Skeletal muscle cell (primary cell): ENCODE results near the gene SIRPD.

Source experiments
- DNase-seq: peaks from one replicate; pipeline ENCODE4 v3.0.0-alpha.2; 2010; ENCODE audit warnings: low read depth
- H3K4me3 ChIP-seq: 2 replicates; pipeline ENCODE4 v1.5.1; 2011; ENCODE audit warnings: low read depth, mild to moderate bottlenecking, control low read depth, low read length, moderate library complexity

SIRPD gene

DNA sequence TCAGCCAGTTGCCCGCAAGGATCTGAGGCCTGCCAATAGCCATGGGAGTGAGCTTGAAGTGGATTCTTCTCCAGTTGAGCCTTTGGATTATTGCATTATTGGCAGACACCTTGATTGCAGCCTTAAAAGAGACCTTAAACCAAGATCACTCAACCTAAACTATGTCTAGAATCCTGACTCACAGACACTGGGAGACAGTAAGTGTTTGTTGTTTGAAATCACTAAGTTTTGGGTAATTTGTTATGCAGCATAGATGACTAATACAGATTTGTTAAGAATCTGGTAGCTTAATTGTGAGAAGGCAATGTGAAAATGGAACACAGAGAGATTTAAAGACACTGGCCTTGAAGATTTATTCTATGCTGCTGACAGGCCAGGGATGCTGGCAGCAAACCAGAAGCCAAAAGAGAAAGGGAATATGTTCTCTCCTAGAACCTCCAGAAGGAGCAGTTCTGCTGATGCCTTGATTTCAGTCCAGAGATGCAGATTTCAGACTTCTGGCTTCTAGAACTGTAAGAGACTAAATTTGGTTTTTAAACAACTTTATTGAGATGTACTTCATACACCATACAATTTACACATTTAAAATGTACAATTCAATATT is 17.6 kb downstream of the SIRPD start:
- H3K4me3 ChIP-seq, result no peak overlapping the region
- DNase-seq, result no peak

DNA sequence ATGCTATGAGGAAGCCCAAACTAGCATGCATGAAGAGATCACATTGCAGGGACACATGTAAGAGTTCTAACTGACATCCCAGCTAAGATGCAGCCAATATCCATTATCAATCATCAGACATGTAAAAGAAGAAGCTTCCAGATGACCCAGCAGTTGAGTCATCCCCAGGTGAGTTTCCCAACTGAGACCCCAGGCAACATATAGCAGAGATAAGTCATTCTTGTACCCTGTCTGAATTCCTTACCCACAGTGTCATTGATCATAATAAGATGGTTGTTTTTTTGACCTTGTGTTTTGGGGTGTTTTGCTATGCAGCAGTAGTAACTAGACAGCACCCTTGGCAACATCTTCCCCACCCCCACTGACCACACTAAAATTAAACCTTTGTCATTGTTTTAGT is 18.9 kb downstream of the SIRPD start:
- DNase-seq, result no peak
- H3K4me3 ChIP-seq, result no peak overlapping the region

- H3K4me3 ChIP-seq, result no peak overlapping the region
- DNase-seq, result no peak
Measured at GRCh38 chr20:1537731-1538058, 19.8 kb downstream of the SIRPD start.

- DNase-seq, result no peak
Measured at GRCh38 chr20:1536893-1537730, 20.4 kb downstream of the SIRPD start.

GRCh38 chr20:1535420-1536175 is 21.9 kb downstream of the SIRPD start:
- no peak for DNase-seq
- no peak overlapping the region for H3K4me3 ChIP-seq

More at GRCh38 chr20:1536893-1537730, 20.4 kb downstream of the SIRPD start:
- no peak overlapping the region for H3K4me3 ChIP-seq

- DNase-seq, result no peak
- H3K4me3 ChIP-seq, result no peak overlapping the region
Measured at GRCh38 chr20:1534526-1534925, 23.0 kb downstream of the SIRPD start.

DNA sequence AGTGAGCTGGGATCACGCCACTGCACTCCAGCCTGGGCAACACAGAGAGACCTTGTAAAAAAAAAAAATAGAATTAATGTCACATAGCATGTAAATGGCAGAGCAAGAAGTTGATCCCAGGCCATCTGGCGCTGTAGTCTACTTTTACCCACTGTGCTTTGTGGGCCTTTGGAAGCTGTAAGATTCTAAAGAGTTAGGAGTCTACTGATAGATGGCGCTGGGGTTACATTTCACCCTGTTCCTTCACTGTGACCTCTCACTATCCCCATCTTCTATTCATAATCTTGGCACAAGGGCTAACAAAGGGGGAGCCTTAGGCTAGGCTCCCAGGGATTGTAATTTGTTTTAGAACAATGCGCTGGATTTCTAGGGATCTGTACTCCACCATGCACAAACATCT is 24.4 kb downstream of the SIRPD start:
- no peak for DNase-seq
- no peak overlapping the region for H3K4me3 ChIP-seq

GRCh38 chr20:1528811-1529210 is 28.7 kb downstream of the SIRPD start:
- DNase-seq, result no peak
- H3K4me3 ChIP-seq, result no peak overlapping the region

- no peak for DNase-seq
- H3K4me3 ChIP-seq, result no peak overlapping the region
Measured at GRCh38 chr20:1527923-1528322, 29.6 kb downstream of the SIRPD start.

DNA sequence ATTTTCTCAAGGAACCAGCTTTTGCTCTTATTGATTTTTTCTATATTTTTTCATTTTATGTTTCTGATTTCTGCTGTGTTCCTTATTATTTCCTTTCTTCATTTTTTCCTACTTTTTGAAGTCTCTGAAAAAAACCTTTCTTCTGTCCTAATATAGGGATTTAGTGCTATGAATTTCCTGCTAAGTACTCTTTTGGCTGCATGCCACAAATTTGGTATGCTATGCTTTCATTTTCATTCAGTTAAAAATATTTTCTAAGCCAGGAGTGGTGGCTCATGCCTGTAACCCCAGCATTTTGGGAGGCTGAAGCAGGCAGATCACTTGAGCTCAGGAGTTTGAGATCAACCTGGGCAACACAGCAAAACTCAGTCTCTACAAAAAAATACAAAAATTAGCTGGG is 30.6 kb downstream of the SIRPD start:
- H3K4me3 ChIP-seq, result no peak overlapping the region
- no peak for DNase-seq

- DNase-seq, result no peak
- H3K4me3 ChIP-seq, result no peak overlapping the region
Measured at GRCh38 chr20:1526310-1526709, 31.2 kb downstream of the SIRPD start.

DNA sequence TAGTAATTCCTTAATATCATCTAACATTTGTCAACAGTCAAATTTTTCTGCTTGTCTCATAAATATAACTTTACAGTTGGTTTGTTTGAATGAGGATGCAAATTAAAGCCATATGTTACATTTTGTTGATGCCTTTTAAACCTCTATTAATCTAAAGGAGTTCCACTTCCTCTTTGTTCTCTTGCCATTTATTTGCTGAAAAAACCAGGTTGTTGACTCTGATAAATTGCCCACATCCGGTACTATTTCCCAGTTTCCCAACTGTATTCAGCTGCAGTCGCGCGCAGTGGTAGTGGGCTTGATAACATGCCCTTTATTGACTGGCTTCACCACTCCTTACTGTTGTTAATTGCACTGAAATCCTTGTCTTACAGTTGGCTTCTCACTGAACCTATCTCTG is 33.5 kb downstream of the SIRPD start:
- H3K4me3 ChIP-seq, result no peak overlapping the region
- no peak for DNase-seq

GRCh38 chr20:1517010-1517409 is 40.5 kb downstream of the SIRPD start:
- no peak overlapping the region for H3K4me3 ChIP-seq
- DNase-seq, result no peak

DNA sequence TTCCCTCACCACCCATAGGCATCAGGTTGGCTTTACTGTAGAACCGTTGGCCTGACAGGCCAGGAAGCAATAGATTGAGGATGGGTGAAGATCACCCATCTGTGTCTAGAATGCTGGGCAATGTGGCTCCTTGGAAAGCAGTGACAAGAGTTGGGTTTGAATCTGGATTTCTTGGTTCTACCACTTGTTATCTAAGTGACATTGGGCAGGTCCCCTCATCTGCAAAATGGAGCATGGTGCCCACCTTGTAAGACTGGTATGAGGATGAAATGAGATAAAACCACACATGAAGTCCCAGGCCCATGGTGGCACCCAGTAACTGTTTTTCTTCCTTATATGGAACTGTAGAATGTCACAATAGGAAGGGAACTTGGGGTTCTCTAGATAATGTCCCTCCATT is 43.7 kb downstream of the SIRPD start:
- H3K4me3 ChIP-seq, result no peak overlapping the region
- no peak for DNase-seq

DNA sequence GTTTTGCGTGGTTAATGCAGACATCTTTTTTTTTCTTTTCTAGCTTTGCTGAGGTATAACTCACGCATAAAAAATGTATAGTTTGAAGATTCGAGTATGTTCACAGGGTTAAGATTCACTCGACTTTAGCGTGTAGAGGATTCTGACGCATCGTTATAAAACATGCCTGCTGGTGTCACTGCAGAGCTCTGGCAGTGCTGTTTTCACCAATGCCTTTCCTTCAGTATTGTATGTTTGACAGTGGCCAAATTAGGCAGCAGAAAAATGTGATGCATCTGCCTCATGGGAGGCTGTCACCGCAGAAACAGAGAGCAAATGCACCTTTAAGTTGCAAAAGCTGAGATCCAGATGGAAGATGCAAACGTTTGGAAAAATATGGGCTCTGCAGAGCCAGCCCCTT is 48.3 kb downstream of the SIRPD start:
- DNase-seq, result no peak
- no peak overlapping the region for H3K4me3 ChIP-seq

DNA sequence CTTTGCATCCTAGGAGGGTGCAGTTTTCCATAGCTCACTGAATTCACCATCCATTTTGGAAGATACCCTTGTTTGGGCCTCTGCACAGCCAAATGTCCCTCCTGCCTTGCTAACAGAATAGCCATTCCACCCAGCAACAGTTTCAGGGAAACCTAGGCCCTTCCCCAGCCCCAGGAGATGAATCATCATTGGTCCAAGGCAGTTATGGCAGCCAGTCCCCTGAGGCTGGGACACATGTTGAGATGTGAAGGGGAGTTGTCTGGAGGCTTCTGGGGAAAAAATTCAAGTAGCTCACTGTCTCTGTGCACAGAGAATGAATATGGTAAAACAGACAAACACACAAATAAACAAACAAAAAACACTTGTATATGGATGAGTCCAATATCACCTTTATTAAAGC is 48.9 kb downstream of the SIRPD start:
- H3K4me3 ChIP-seq, result no peak overlapping the region
- no peak for DNase-seq

DNA sequence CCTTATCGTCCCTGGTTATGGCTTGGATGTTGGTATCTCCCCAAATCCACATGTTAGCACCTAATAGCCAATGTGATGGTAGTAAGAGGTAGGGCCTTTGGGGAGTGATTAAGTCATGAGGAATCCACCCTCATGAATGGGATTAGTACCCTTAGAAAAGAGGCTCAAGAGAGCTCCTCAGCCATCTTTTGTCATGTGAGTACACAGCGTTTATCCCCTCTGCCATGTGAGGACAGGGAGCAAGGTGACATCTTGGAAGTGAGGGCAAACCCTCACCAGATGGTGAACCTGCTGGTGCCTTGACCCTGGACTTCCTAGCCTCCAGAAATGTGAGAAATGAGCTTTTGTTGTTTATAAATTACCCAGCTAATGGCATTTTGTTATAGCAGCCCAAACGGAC is 50.2 kb downstream of the SIRPD start:
- no peak overlapping the region for H3K4me3 ChIP-seq
- no peak for DNase-seq

DNA sequence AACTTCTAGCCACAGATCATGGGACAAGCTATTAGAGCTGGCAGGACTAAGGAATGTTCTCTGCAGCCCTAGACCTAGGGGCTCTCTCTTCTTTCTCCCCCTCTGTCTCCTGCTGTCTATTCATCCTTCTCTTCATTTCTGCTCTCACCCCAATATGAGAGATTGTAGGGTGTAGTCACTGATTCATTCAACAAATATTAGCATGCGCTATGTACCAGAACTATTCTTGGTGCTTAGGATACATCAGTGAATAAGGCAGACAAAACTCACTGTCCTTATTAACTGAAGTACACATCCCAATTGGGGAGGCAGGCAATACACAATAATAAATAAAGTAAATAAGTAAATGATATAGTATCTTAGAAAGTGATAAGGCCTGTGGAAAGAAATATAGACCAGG is 51.6 kb downstream of the SIRPD start:
- no peak overlapping the region for H3K4me3 ChIP-seq
- DNase-seq, result no peak

DNA sequence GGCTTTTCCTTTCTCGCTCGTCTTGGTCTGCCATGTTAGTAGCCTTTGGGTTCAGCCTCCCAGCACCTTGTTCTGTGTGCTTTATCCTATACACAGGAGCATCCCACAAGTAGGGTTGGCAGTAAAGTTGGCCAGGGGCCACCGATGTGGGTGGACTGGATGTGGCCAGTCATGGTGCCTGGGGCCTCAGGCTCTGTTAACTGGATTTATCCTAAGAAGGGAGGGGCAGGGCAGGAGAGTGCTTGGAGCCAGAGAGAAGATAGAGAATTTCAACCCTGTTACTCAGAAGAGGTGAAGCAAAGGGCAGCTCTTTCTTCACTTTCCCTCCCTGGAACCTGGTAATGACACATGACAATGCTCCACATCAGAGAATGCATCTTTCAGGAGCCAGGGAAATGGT is 52.1 kb downstream of the SIRPD start:
- no peak overlapping the region for H3K4me3 ChIP-seq
- no peak for DNase-seq

GRCh38 chr20:1503564-1504227 is 53.8 kb downstream of the SIRPD start:
- no peak overlapping the region for H3K4me3 ChIP-seq
- peak; percentile 70 for DNase-seq
